H4 (cell line): ENCODE measurements around the gene LIN7B. TPM values are rescaled to one million over a fixed set of nuclear protein-coding genes. Genes with fewer than 3 reads are reported as not detected.

ENCODE experiments used
- DNase-seq: peaks from one replicate; pipeline ENCODE4 v3.0.0-alpha.2; 2015; ENCODE audit warnings: low spot score
- total RNA-seq: library from RNA; depleted of rRNA; stranded (reverse); fragments of >200 nt; shearing (Covaris generic); gene quantifications from 2 replicates; pipeline ENCODE4 v1.2.3, GENCODE V29; 2014

Gene LIN7B
- total RNA-seq, 1 experiment from 2014 or later: 4.1 TPM

- DNase-seq: no peak
These were observed 19.4 kb upstream of the LIN7B start for GRCh38 chr19:49094505-49095482.

- peak; percentile 83 for DNase-seq
These were observed 16.5 kb upstream of the LIN7B start for GRCh38 chr19:49097453-49098288.

DNA sequence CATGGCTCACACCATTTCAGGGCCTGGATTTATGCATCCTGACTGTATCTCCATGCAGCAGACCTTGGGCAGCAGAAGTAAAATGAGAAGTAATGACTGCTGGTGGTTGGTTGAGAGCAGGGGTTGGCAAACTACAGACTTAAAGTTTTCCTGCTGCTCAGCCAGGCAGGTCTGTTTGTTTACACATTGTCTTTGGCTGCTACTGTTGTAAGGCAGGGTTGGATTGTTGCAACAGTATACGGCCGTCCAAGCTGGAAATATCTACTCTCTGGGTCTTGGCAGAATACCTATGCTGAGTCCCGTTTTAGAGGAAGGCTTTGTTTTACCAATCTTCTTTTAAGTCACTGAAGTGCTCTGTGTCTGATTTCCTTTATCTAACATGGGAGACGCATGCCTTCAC is 15.4 kb upstream of the LIN7B start:
- DNase-seq: no peak

- no peak for DNase-seq
These were observed 13.0 kb upstream of the LIN7B start for GRCh38 chr19:49101160-49101559.

GRCh38 chr19:49102303-49102702 is 11.9 kb upstream of the LIN7B start:
- no peak for DNase-seq

DNA sequence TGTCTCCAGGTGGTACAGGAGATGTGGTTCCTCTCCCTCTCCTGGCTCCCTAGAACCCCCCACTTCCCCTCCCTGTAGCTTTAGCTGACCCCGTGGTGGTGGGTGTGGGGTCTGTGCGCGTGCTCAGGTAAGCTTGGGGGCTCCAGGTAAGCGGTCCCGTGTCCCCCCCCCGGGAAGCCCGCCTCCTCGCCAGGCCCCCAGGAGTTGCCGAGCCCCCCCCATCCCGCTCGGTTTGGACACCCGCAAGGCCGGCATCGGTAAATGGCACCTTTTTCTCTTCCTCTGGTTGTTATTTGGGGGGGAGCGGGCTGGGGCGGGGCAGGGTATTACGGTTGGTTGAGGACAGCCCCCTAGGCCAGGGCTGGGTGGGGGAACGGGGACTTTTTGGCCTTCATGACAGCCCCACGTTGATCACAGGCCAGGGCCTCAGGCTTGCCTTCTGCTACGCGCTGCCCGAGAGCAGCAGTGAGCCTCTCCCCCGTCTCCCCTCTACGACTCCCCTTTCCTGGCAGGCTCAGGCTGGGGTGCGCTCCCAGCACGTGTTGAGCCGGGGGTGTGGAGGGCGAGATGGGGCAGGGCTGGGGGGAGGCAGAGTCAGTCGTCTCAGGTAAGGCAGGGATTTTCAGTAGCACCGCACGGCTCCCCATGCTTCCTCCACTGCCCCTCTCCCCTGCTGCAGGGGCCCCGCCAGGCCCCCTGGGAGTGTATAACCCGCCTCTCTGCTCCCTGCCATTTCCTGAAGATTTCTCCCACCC is 10.7 kb upstream of the LIN7B start:
- DNase-seq: no peak

- DNase-seq: no peak
These were observed 9.8 kb upstream of the LIN7B start for GRCh38 chr19:49104229-49104864.

GRCh38 chr19:49106648-49107135 is 7.5 kb upstream of the LIN7B start:
- peak; percentile 46 for DNase-seq

DNA sequence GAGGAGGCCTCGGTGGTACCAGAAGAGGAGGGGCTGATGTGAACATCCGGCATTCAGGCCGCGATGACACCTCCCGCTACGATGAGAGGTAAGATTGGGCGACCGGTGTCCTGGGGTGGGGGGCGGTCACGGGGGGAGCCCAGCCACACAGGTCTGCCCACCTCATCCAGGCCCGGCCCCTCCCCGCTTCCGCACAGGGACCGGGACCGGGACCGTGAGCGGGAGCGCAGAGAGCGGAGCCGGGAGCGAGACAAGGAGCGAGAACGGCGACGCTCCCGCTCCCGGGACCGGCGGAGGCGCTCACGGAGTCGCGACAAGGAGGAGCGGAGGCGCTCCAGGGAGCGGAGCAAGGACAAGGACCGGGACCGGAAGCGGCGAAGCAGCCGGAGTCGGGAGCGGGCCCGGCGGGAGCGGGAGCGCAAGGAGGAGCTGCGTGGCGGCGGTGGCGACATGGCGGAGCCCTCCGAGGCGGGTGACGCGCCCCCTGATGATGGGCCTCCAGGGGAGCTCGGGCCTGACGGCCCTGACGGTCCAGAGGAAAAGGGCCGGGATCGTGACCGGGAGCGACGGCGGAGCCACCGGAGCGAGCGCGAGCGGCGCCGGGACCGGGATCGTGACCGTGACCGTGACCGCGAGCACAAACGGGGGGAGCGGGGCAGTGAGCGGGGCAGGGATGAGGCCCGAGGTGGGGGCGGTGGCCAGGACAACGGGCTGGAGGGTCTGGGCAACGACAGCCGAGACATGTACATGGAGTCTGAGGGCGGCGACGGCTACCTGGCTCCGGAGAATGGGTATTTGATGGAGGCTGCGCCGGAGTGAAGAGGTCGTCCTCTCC is 6.3 kb upstream of the LIN7B start:
- no peak for DNase-seq

GRCh38 chr19:49109051-49109450 is 5.1 kb upstream of the LIN7B start:
- DNase-seq: no peak

- DNase-seq: no peak
These were observed 4.5 kb upstream of the LIN7B start for GRCh38 chr19:49109569-49110233.

GRCh38 chr19:49110567-49110966 is 3.6 kb upstream of the LIN7B start:
- no peak for DNase-seq

GRCh38 chr19:49111218-49111998 is 2.8 kb upstream of the LIN7B start:
- DNase-seq: no peak

DNA sequence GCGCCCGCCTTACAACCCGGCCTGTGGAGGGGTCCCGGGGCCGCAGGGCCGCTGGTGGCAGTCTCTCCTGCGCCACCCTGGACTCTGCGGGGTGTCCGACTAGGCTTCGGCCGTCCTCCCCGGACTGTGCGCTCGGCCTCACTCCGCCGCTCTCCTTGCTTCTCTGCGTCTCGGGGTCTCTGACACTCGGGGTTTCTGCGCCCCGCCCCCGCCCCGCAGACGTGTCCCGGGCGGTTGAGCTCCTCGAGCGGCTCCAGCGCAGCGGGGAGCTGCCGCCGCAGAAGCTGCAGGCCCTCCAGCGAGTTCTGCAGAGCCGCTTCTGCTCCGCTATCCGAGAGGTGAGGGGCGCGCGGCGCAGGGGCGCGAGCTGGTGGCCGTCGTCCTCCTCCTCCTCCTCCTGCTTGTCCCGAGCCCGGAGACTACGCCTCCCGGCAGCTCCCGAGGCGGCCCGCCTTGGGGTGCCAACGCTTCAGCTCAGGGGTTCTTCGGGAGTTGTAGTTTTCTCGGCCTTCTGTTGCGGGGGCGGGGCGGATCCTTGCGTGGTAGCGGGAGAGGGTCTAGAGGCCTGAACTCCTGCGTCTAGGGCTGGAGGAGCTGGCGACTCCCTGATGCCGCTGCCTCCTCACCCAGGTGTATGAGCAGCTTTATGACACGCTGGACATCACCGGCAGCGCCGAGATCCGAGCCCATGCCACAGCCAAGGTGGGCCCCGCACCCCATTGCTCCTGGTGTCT is 627 bp downstream of the LIN7B start:
- DNase-seq: no peak

GRCh38 chr19:49116544-49116943 is 2.4 kb downstream of the LIN7B start:
- DNase-seq: no peak

DNA sequence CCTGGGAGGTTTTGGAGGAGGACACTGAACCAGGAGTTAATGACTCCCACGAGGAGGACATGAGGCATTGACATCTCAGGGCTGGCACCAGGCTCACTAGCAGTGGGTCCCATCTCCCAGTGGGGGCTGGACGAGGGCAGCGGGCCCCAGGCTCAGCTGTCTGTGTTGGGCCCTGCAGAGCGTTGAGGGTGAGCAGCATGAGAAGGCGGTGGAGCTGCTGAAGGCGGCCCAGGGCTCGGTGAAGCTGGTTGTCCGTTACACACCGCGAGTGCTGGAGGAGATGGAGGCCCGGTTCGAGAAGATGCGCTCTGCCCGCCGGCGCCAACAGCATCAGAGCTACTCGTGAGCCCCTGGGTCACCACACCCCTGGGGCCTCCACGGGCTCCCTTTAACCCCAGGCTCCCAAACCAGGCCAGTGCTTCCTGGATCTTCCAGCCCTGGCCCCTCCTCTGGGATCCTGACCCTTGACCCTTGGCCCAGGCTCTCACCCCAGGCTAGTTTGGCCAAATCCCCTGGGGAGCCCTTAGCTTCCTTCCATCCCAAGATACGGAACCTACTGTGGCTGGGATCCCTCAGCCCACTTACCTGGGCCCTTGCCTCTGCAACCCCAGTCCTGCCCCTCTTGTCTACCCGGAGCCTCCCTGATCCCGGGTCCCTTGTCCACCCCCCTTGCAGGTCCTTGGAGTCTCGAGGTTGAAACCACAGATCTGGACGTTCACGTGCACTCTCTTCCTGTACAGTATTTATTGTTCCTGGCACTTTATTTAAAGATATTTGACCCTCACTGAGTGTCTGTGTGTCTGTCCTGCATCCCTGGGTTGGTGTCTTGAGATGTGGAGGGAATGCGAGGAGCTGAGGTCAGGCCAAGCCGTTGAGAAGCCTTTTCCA is 3.8 kb downstream of the LIN7B start:
- no peak for DNase-seq
